Coronary artery (tissue), 2 donors: ENCODE measurements around the gene KLHDC2.
"Not testable (repeated sequence)": the region's sequence is repeated elsewhere in the genome, so short reads cannot be mapped to it uniquely, and the experiment has no call there.

Experiments used
- DNase-seq: peaks from one replicate; pipeline ENCODE4 v3.0.0-alpha.2; 2017; ENCODE audit warnings: low spot score
- H3K27ac ChIP-seq, 2 donors: fragments of 200-600 bp; sonication (generic); one replicate each; pipeline ENCODE4 v1.5.1; 2016 to 2019
- H3K4me3 ChIP-seq: fragments of 200-600 bp; sonication (generic); 2 replicates; pipeline ENCODE4 v1.5.1; 2016; ENCODE audit warnings: mild to moderate bottlenecking, moderate library complexity
- CTCF ChIP-seq: fragments of 200-600 bp; sonication (generic); IDR thresholded peaks from one replicate; pipeline ENCODE4 v1.5.1; 2019; ENCODE audit warnings: antibody characterized with exemption

KLHDC2 gene

GRCh38 chr14:49786315-49786714, 18.4 kb downstream of the KLHDC2 start:
- Histone ChIP-seq H3K4me3 (no peak overlapping the region), H3K27ac (no peak overlapping the region)
- no peak for TF ChIP-seq CTCF
- DNase-seq = no peak

GRCh38 chr14:49792618-49793017, 24.7 kb downstream of the KLHDC2 start:
- no peak for TF ChIP-seq CTCF

GRCh38 chr14:49796025-49796424, 28.1 kb downstream of the KLHDC2 start:
- no peak for DNase-seq
- Histone ChIP-seq H3K27ac (no peak overlapping the region), H3K4me3 (no peak overlapping the region)
- TF ChIP-seq CTCF = no peak

More at GRCh38 chr14:49792618-49793017, 24.7 kb downstream of the KLHDC2 start:
- Histone ChIP-seq H3K27ac (no peak overlapping the region), H3K4me3 (no peak overlapping the region)
- DNase-seq = no peak

- Histone ChIP-seq H3K4me3 (no peak overlapping the region), H3K27ac (no peak overlapping the region)
- DNase-seq = no peak
- TF ChIP-seq CTCF = no peak
Observed at GRCh38 chr14:49808780-49809179, 40.8 kb downstream of the KLHDC2 start.

GRCh38 chr14:49816118-49816517, 48.2 kb downstream of the KLHDC2 start:
- H3K4me3 ChIP-seq, DNase-seq, H3K27ac ChIP-seq: not testable (repeated sequence)

GRCh38 chr14:49816844-49817243, 48.9 kb downstream of the KLHDC2 start:
- no peak for TF ChIP-seq CTCF
- Histone ChIP-seq H3K27ac (no peak overlapping the region), H3K4me3 (no peak overlapping the region)
- no peak for DNase-seq

- H3K4me3 ChIP-seq = no peak overlapping the region
- no peak for TF ChIP-seq CTCF
- no peak overlapping the region for H3K27ac ChIP-seq
- no peak for DNase-seq
Observed at GRCh38 chr14:49820176-49820575, 52.2 kb downstream of the KLHDC2 start.

GRCh38 chr14:49828640-49829039, 60.7 kb downstream of the KLHDC2 start:
- TF ChIP-seq CTCF = no peak
- no peak overlapping the region for H3K4me3 ChIP-seq
- no peak for DNase-seq
- H3K27ac ChIP-seq = no peak overlapping the region
